K562 (cell line): Measurements from ENCODE around the gene SLC22A1. TPM values are rescaled to one million over a fixed set of nuclear protein-coding genes. Genes with fewer than 3 reads are reported as not detected.

ENCODE experiments used
- ATAC-seq: fragments of 200-7000 bp; cut with Tn5 transposase; 3 replicates; pipeline ENCODE4 v1.9.1; 2020; ENCODE audit warnings: moderate library complexity
- BruUV-seq: library from RNA; stranded (reverse); fragments of 400-500 nt; replicated peaks from 2 replicates; lab custom pipeline; 2021; lab: Mats Ljungman, UMichigan
- CTCF ChIA-PET: fragments of 300-600 bp; formaldehyde crosslinking; extraction: SDS; loops from one replicate; lab custom pipeline; 2021; ENCODE audit warnings: low intra/inter-chr PET ratio; lab: Yijun Ruan, JAX
- POLR2A ChIA-PET: fragments of 300-600, 350-650 bp; sonication (Branson Sonifier 250); formaldehyde crosslinking; extraction: SDS; loops from one replicate; lab custom pipeline; 2021; ENCODE audit warnings: antibody characterized with exemption, inconsistent platforms; lab: Yijun Ruan, JAX
- DNase-seq, 4 experiments: peaks; one replicate each; pipeline versions ENCODE4 v3.0.0 to v3.0.0-alpha.2; 2011 to 2018; ENCODE audit warnings: low spot score in 3 of 4, mixed read lengths in 3 of 4; ENCODE audit errors: extremely low read depth in 1 of 4
- FAIRE-seq: peaks from 2 replicates; lab custom pipeline; 2011; peaks lifted over from hg19 to GRCh38; lab: Jason Lieb, UNC
- H2AFZ ChIP-seq: 2 replicates; pipeline ENCODE4 v1.6.0; 2011; ENCODE audit warnings: low read depth, low read length, control low read depth, inconsistent platforms
- H3K27ac ChIP-seq: fragments of 200-600 bp; 3 replicates; pipeline ENCODE4 v1.8.0; 2011; ENCODE audit warnings: low read depth, mild to moderate bottlenecking, control low read depth, inconsistent platforms, low read length, moderate library complexity, mixed read lengths; ENCODE audit errors: extremely low read depth
- H3K27me3 ChIP-seq, 2 experiments: fragments of 300-600 bp in 1 of 2; 2 replicates in 1 of 2; 3 replicates in 1 of 2; pipeline versions ENCODE4 v1.6.0 to v1.8.0; 2011; ENCODE audit warnings: inconsistent platforms in 2 of 2, low read length in 2 of 2, mild to moderate bottlenecking in 1 of 2, mixed read lengths in 1 of 2, moderate library complexity in 1 of 2; ENCODE audit not compliant: control insufficient read depth in 2 of 2, insufficient read depth in 2 of 2
- H3K36me3 ChIP-seq: fragments of 300-600 bp; 3 replicates; pipeline ENCODE4 v1.8.0; 2011; ENCODE audit warnings: mild to moderate bottlenecking, low read length, inconsistent platforms; ENCODE audit not compliant: control insufficient read depth, insufficient read depth
- H3K4me1 ChIP-seq, 2 experiments: fragments of 200-600 bp in 1 of 2; replicated peaks in 1 of 2; 2 replicates in 1 of 2; 3 replicates in 1 of 2; pipeline versions ENCODE4 v1.5.1 to v1.8.0; 2011; ENCODE audit warnings: inconsistent platforms in 2 of 2, low read length in 2 of 2, mild to moderate bottlenecking in 1 of 2, mixed read lengths in 1 of 2, moderate library complexity in 1 of 2; ENCODE audit not compliant: control insufficient read depth in 2 of 2, insufficient read depth in 2 of 2
- H3K4me2 ChIP-seq: 2 replicates; pipeline ENCODE4 v1.6.1; 2011; ENCODE audit warnings: low read length, control low read depth, inconsistent platforms, mixed read lengths; ENCODE audit not compliant: insufficient read depth
- H3K4me3 ChIP-seq: fragments of 200-600 bp; sonication (generic), shearing (Covaris generic); 2 replicates; pipeline ENCODE4 v1.5.1; 2016; ENCODE audit warnings: control low read depth, inconsistent platforms
- H3K79me2 ChIP-seq: fragments of 200-600 bp; 3 replicates; pipeline ENCODE4 v1.8.0; 2011; ENCODE audit warnings: low read length, inconsistent platforms; ENCODE audit not compliant: control insufficient read depth, insufficient read depth
- H3K9ac ChIP-seq, 2 experiments: 2 replicates each; pipeline versions ENCODE4 v1.6.0 to v1.6.1; 2011; ENCODE audit warnings: low read depth in 2 of 2, low read length in 2 of 2, control low read depth in 1 of 2, inconsistent platforms in 1 of 2, mild to moderate bottlenecking in 1 of 2, mixed read lengths in 1 of 2; ENCODE audit not compliant: insufficient read depth in 1 of 2
- H3K9me1 ChIP-seq: one replicate; pipeline ENCODE4 v1.6.0; 2011; ENCODE audit warnings: inconsistent platforms, mild to moderate bottlenecking, low read length, moderate library complexity; ENCODE audit not compliant: control insufficient read depth, insufficient read depth
- H3K9me3 ChIP-seq: replicated peaks from 2 replicates; pipeline ENCODE4 v1.5.1; 2011; ENCODE audit warnings: low read depth, low read length, inconsistent platforms; ENCODE audit not compliant: control insufficient read depth, insufficient read depth
- H4K20me1 ChIP-seq: replicated peaks from 2 replicates; pipeline ENCODE4 v1.6.1; 2011; ENCODE audit warnings: low read length, inconsistent platforms, mixed read lengths; ENCODE audit not compliant: control insufficient read depth, insufficient read depth
- ETV5 ChIP-seq: sonication (generic); formaldehyde crosslinking; IDR thresholded peaks from 2 replicates; pipeline ENCODE4 v1.4.0; 2020; ENCODE audit warnings: low read depth, mild to moderate bottlenecking, missing genetic modification reagents
- FOXA3 ChIP-seq, 2 experiments: fragments of 450-650 bp in 1 of 2; sonication (generic) in 1 of 2; formaldehyde crosslinking; IDR thresholded peaks in 1 of 2; conservative IDR thresholded peaks in 1 of 2; 2 replicates each; pipeline versions ENCODE4 v1.4.0 to v1.8.0; 2020 to 2022; ENCODE audit warnings: mild to moderate bottlenecking in 2 of 2, missing genetic modification reagents in 1 of 2
- ILF3 ChIP-seq: fragments of 450-650 bp; IDR thresholded peaks from 2 replicates; pipeline ENCODE4 v1.6.1; 2018; ENCODE audit warnings: antibody characterized with exemption, mild to moderate bottlenecking, moderate library complexity, borderline replicate concordance
- PPARD ChIP-seq: fragments of 250-450 bp; sonication (Bioruptor Pico); IDR thresholded peaks from 2 replicates; pipeline ENCODE4 v1.8.0; 2022; ENCODE audit warnings: inconsistent platforms, mild to moderate bottlenecking, moderate library complexity
- TAF9B ChIP-seq: fragments of 450-650 bp; IDR thresholded peaks from 2 replicates; pipeline ENCODE4 v1.6.1; 2018; ENCODE audit warnings: mild to moderate bottlenecking; ENCODE audit not compliant: partially characterized antibody
- XRCC4 ChIP-seq: IDR thresholded peaks from one replicate; pipeline ENCODE4 v1.6.1; 2011; ENCODE audit not compliant: insufficient read depth, insufficient read length; ENCODE audit errors: extremely low read depth
- ZNF12 ChIP-seq: sonication (generic); formaldehyde crosslinking; IDR thresholded peaks from 2 replicates; pipeline ENCODE4 v1.4.0; 2020; ENCODE audit warnings: mild to moderate bottlenecking, missing genetic modification reagents
- ZNF140 ChIP-seq: fragments of 250-450 bp; sonication (Bioruptor Pico); IDR thresholded peaks from 2 replicates; pipeline ENCODE4 v1.8.0; 2021; ENCODE audit warnings: moderate library complexity, mild to moderate bottlenecking, inconsistent platforms
- ZNF3 ChIP-seq: fragments of 250-450 bp; sonication (Bioruptor Pico); IDR thresholded peaks from 2 replicates; pipeline ENCODE4 v1.5.0; 2021; ENCODE audit warnings: mild to moderate bottlenecking, moderate library complexity
- ZNF589 ChIP-seq: fragments of 200-800 bp; sonication (Bioruptor generic); IDR thresholded peaks from 2 replicates; pipeline ENCODE4 v1.6.1; 2016; ENCODE audit warnings: low read depth, missing genetic modification characterization, missing compliant biosample characterization
- WGBS: fragments of 100-300 bp; shearing (Covaris generic); methylation state at CpG from one replicate; pipeline ENCODE4 v1.1.6; 2016; ENCODE audit warnings: low coverage, mixed read lengths; ENCODE audit not compliant: insufficient coverage; ENCODE audit errors: missing lambda C conversion rate; 5-methylcytosine and 5-hydroxymethylcytosine counted together
- in situ Hi-C: fragments of 300-500 bp; cut with MboI; formaldehyde crosslinking; loops from 4 replicates; pipeline ENCODE4 v1.15.0; 2018; ENCODE audit warnings: inconsistent platforms, mixed read lengths
- intact Hi-C: fragments of 100-400 bp; cut with micrococcal nuclease; formaldehyde crosslinking; loops from 2 replicates; pipeline ENCODE4 v1.14.2; 2022
- polyA plus RNA-seq, 8 experiments: library from polyadenylated mRNA; depleted of rRNA in 4 of 8; stranded (reverse) in 5 of 8; unstranded in 3 of 8; fragments of >200 nt; fragmentation: Nextera tagmentation in 2 of 8; fragmentation: Illumina TruSeq in 1 of 8; extraction: Ambion mirVana in 2 of 8; extraction: Trizol in 1 of 8; gene quantifications; 2 replicates each; pipeline versions ENCODE4 v1.2.1 to v1.2.3, GENCODE V29; 2011 to 2014; ENCODE audit warnings: inconsistent platforms in 1 of 8, missing spikeins in 1 of 8
- total RNA-seq, 7 experiments: library from RNA; depleted of rRNA in 6 of 7; stranded (reverse); fragments of >200 nt in 6 of 7; fragmentation: Illumina TruSeq in 2 of 7; extraction: Trizol in 2 of 7; gene quantifications; 2 replicates each; pipeline versions ENCODE4 v1.2.1 to v1.2.3, GENCODE V29; 2011 to 2021; ENCODE audit warnings: low replicate concordance in 1 of 7
- TF ChIP-seq, protein P1 (sequence below): fragments of 450-650 bp; IDR thresholded peaks from 2 replicates; pipeline ENCODE4 v1.6.1; 2014; ENCODE audit warnings: low read depth, mild to moderate bottlenecking, moderate library complexity, borderline replicate concordance
- TF ChIP-seq, protein P2 (sequence below): fragments of 450-650 bp; IDR thresholded peaks from 2 replicates; pipeline ENCODE4 v1.6.1; 2016; ENCODE audit warnings: missing biosample characterization, missing genetic modification characterization
- TF ChIP-seq, protein P3 (sequence below), 2 experiments: fragments of 450-650 bp in 1 of 2; sonication (generic) in 1 of 2; formaldehyde crosslinking; conservative IDR thresholded peaks; 2 replicates each; pipeline versions ENCODE4 v1.4.0 to v1.8.1; 2020 to 2022; ENCODE audit warnings: mild to moderate bottlenecking in 1 of 2, missing genetic modification reagents in 1 of 2
- TF ChIP-seq, protein P4 (sequence below): sonication (generic); formaldehyde crosslinking; IDR thresholded peaks from 2 replicates; pipeline ENCODE4 v1.9.0; 2022; ENCODE audit warnings: mild to moderate bottlenecking, missing genetic modification reagents

Gene SLC22A1
- total and polyA plus RNA-seq, 9 of the 15 experiments (the other 6 are each of a cell fraction or from before 2014, with no cell fraction given) = 0.11 to 0.60 (median 0.26) TPM; not detected in 4

DNA sequence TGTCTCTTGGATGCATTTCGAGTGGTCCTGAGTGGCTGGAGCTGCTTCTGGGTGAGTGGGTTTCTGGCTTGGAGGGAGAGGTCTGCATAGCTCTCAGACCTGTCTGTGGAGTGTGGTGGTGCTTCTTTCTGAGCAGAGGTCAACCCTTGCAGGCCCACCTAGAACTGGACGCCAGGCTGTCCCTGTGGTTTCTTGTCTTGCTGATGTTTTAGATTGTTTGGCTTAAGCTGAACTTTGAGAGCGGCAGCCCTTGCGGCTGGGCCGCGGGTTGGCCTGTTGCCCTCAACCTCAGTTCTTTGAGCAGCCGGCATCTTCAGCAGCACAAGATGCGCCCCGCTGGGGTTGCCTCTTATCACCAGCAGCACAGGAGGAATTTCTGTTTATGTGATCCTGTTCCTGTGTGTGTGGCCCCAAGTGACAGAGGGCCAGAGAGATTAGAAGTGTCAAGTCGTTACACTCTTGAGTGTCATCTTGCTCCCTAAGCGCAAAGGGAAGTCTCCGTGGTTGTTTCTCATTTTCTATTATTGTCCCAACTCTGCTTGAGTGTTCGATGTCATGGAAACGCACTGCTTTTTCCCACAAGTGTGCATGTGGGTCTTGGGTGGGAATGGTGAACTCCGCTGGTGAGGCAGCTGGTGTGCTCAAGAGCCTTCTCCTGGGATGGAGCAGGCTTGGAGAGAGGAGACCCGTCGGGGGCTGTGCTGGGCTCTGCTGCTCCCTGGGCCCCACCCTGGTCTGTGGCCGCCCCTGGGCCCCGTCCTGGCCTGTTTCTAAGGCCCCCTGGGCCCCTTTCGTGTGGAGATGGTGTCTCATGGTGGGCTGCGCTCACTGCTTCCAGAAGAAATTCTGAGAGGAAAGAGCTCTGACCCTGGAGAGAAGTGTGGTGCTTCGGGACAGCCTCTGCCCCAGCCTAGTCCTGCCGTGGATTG is 20.1 kb upstream of the SLC22A1 start (continued):
- TF ChIP-seq, protein P1, sequence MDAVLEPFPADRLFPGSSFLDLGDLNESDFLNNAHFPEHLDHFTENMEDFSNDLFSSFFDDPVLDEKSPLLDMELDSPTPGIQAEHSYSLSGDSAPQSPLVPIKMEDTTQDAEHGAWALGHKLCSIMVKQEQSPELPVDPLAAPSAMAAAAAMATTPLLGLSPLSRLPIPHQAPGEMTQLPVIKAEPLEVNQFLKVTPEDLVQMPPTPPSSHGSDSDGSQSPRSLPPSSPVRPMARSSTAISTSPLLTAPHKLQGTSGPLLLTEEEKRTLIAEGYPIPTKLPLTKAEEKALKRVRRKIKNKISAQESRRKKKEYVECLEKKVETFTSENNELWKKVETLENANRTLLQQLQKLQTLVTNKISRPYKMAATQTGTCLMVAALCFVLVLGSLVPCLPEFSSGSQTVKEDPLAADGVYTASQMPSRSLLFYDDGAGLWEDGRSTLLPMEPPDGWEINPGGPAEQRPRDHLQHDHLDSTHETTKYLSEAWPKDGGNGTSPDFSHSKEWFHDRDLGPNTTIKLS = peak; percentile 74; the same call in 1 of the 2 replicates
- TF ChIP-seq, protein P2, sequence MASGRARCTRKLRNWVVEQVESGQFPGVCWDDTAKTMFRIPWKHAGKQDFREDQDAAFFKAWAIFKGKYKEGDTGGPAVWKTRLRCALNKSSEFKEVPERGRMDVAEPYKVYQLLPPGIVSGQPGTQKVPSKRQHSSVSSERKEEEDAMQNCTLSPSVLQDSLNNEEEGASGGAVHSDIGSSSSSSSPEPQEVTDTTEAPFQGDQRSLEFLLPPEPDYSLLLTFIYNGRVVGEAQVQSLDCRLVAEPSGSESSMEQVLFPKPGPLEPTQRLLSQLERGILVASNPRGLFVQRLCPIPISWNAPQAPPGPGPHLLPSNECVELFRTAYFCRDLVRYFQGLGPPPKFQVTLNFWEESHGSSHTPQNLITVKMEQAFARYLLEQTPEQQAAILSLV (tag) = 0 out of 2 replicates have a peak, but pooled peaks have one; percentile 37
- TF ChIP-seq ZNF12 = 0 out of 2 replicates have a peak, but pooled peaks have one; percentile 58

DNA sequence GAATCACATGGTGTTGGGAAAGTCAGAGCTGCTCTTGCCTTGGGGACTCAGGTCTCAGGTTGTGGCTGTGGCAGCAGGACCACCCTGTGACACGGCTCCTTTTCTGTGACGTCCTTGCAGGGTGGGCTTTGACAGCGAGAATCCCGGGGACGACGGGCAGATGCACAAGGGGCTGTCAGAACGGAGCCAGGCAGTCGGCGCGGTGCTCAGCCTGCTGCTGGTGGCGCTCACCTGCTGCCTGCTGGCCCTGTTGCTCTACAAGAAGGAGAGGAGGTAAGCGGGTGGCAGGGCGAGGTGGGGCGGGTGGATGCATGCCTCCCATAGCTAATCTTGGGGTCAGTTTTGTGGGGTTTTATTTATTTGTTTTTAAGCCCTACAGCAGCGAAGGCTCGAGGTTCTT is 19.2 kb upstream of the SLC22A1 start:
- DNase-seq (no peak), FAIRE-seq (no peak), ATAC-seq (no peak)
- peaks cover 18% of the 10 kb centered on the region for H4K20me1 ChIP-seq
- H2AFZ ChIP-seq = no peak overlapping the region
- H3K4me1 ChIP-seq = peaks cover 32% of the 10 kb centered on the region in 2 experiments
- in situ Hi-C loops (no loop called here), intact Hi-C loops (loop anchor here (5.0 kb wide), 2 partner anchors 240 to 410 kb away; partner anchors contain the start of gene SOD2)
- no TSS peak for BruUV-seq
- peak overlapping the region; percentile 63; the same call in 1 of the 2 replicates for H3K4me2 ChIP-seq
- H3K9me1 ChIP-seq = peaks cover 9% of the 10 kb centered on the region
- WGBS = 94% methylated on average over 16 of the region's 16 CpGs
- H3K9ac ChIP-seq = peak overlapping the region; percentile 42 to 78; a peak in 2 of 4 replicates
- CTCF ChIA-PET = no interaction called here
- H3K9me3 ChIP-seq = no peaks in the 10 kb centered on the region
- H3K4me3 ChIP-seq = no peak overlapping the region
- POLR2A ChIA-PET = interaction anchor here (0.7 kb wide), 1 partner anchor 14 kb away, joined by 3 read pairs; no protein-coding TSS in a partner anchor
- peaks cover 10% of the 10 kb centered on the region; the same call in 2 of the 3 replicates for H3K79me2 ChIP-seq
- peak overlapping the region; percentile 76; the same call in 2 of the 3 replicates for H3K27ac ChIP-seq
- H3K27me3 ChIP-seq = no peaks in the 10 kb centered on the region; a peak in 1 of 5 replicates
- H3K36me3 ChIP-seq = peaks cover 75% of the 10 kb centered on the region
- peak; percentile 34; the same call in 1 of the 2 replicates for TF ChIP-seq ZNF589
- no peak for TF ChIP-seq TAF9B
- no peak for TF ChIP-seq ETV5 (CRISPR knock-in tag)
- TF ChIP-seq, protein P3, sequence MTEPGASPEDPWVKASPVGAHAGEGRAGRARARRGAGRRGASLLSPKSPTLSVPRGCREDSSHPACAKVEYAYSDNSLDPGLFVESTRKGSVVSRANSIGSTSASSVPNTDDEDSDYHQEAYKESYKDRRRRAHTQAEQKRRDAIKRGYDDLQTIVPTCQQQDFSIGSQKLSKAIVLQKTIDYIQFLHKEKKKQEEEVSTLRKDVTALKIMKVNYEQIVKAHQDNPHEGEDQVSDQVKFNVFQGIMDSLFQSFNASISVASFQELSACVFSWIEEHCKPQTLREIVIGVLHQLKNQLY (CRISPR knock-in tag; conservative IDR thresholded peaks at IDR 0.05) = peak in 1 of 2 experiments; percentile 57; a peak in 1 of 4 replicates
- TF ChIP-seq, protein P4, sequence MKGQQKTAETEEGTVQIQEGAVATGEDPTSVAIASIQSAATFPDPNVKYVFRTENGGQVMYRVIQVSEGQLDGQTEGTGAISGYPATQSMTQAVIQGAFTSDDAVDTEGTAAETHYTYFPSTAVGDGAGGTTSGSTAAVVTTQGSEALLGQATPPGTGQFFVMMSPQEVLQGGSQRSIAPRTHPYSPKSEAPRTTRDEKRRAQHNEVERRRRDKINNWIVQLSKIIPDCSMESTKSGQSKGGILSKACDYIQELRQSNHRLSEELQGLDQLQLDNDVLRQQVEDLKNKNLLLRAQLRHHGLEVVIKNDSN (CRISPR knock-in tag) = peak; percentile 10; the same call in 1 of the 2 replicates
- no peak for TF ChIP-seq PPARD (CRISPR knock-in tag)
- no peak for TF ChIP-seq ZNF3
- no peak for TF ChIP-seq XRCC4
- no peak for TF ChIP-seq FOXA3 (CRISPR knock-in tag; conservative IDR thresholded peaks at IDR 0.05 in 1 of 2, IDR thresholded peaks at IDR 0.05 in 1 of 2)
- TF ChIP-seq ZNF140 (CRISPR knock-in tag) = no peak
- no peak for TF ChIP-seq ILF3
